Skeletal muscle satellite cell (primary cell): ENCODE results near the gene ARHGEF25.
"Not testable (repeated sequence)": the region's sequence is repeated elsewhere in the genome, so short reads cannot be mapped to it uniquely, and the experiment has no call there.

Experiments used
- H3K27me3 ChIP-seq: 2 replicates; pipeline ENCODE4 v1.7.0; 2013; ENCODE audit warnings: low read length; ENCODE audit not compliant: control insufficient read depth, insufficient read depth
- H3K36me3 ChIP-seq: 2 replicates; pipeline ENCODE4 v1.7.0; 2013; ENCODE audit warnings: mild to moderate bottlenecking, control low read depth, low read length; ENCODE audit not compliant: insufficient read depth
- H3K4me1 ChIP-seq: 2 replicates; pipeline ENCODE4 v1.7.0; 2013; ENCODE audit warnings: low read length; ENCODE audit not compliant: control insufficient read depth, insufficient read depth
- H3K4me2 ChIP-seq: 2 replicates; pipeline ENCODE4 v1.7.0; 2013; ENCODE audit warnings: mild to moderate bottlenecking, low read length
- H3K4me3 ChIP-seq: 2 replicates; pipeline ENCODE4 v1.7.0; 2013; ENCODE audit warnings: low read length
- H3K9ac ChIP-seq: 2 replicates; pipeline ENCODE4 v1.7.0; 2013; ENCODE audit warnings: mild to moderate bottlenecking, low read depth, low read length, moderate library complexity
- H3K9me3 ChIP-seq: replicated peaks from 2 replicates; pipeline ENCODE4 v1.7.0; 2013; ENCODE audit warnings: mild to moderate bottlenecking, control low read depth, low read length

Gene ARHGEF25

DNA sequence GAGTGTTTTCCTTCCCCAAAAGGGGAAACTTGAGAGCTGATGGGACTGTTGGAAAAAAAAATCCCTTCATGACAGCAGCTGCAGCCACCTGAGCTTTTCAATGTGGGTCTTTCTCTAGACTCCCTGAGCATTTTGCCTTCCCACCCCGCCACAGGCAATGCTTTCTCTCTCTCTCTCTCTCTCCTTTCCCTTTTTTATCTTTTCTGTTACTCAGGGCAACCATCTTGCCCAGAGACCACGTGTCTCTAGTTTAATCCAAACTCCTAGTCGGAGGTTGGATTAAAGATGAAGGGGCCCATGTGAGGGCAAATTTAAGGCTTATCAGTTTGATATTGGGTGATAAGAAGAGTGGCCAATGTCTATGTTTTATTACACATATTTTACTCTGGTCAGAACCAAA, 47.7 kb downstream of the ARHGEF25 start:
- no peak overlapping the region for H3K4me2 ChIP-seq
- H3K9ac ChIP-seq, result no peak overlapping the region
- no peaks in the 10 kb centered on the region for H3K36me3 ChIP-seq
- no peak overlapping the region for H3K4me3 ChIP-seq
- no peaks in the 10 kb centered on the region for H3K4me1 ChIP-seq
- no peaks in the 10 kb centered on the region for H3K27me3 ChIP-seq
- H3K9me3 ChIP-seq, result peaks cover 5% of the 10 kb centered on the region

DNA sequence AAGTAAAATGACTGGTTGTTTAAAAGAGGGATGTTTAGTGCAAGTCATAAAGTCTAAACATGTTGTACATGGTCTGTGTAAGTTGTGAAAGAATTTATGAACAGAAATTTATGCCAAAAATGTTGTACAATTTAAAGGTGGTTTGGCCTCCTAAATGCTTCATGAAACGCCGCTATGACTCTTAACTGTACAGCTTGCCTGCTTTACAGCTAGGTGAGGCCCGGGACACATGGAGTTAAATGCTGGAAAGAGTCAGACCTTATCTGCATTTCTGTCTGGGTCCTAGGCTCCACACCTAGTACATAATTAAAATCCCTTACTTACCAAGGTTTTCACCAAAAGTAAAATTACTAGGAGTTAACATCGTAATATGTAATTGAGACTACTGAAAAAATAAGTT, 50.1 kb downstream of the ARHGEF25 start:
- Histone ChIP-seq H3K27me3 (no peaks in the 10 kb centered on the region), H3K9ac (no peak overlapping the region), H3K4me3 (no peak overlapping the region), H3K36me3 (no peaks in the 10 kb centered on the region), H3K4me2 (no peak overlapping the region), H3K4me1 (no peaks in the 10 kb centered on the region), H3K9me3 (peaks cover 5% of the 10 kb centered on the region)

DNA sequence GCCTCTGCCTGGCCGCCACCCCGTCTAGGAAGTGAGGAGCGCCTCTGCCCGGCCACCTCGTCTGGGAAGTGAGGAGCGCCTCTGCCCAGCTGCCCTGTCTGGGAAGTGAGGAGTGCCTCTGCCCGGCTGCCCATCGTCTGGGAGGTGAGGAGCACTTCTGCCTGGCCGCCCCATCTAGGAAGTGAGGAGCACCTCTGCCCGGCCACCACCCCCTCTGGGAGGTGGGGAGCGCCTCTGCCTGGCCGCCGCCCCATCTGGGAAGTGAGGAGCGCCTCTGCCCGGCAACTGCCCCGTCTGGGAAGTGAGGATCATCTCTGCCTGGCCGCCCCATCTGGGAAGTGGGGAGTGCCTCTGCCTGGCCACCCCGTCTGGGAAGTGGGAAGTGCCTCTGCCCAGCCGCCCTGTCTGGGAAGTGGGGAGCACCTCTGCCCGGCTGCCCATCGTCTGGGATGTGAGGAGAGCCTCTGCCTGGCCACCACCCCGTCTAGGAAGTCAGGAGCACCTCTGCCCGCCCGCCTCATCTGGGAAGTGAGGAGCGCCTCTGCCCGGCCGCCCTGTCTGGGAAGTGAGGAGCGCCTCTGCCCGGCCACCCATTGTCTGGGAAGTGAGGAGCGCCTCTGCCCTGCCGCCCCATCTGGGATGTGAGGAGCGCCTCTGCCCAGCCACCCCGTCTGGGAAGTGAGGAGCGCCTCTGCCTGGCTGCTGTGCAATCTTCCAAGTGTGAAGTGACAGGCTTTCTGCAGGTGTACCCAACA, 54.0 kb downstream of the ARHGEF25 start:
- H3K4me3 ChIP-seq, H3K9me3 ChIP-seq, H3K9ac ChIP-seq, H3K36me3 ChIP-seq, H3K27me3 ChIP-seq, H3K4me1 ChIP-seq, H3K4me2 ChIP-seq: not testable (repeated sequence)
